ENCODE results near the gene KRT36.

KRT36 gene

DNA sequence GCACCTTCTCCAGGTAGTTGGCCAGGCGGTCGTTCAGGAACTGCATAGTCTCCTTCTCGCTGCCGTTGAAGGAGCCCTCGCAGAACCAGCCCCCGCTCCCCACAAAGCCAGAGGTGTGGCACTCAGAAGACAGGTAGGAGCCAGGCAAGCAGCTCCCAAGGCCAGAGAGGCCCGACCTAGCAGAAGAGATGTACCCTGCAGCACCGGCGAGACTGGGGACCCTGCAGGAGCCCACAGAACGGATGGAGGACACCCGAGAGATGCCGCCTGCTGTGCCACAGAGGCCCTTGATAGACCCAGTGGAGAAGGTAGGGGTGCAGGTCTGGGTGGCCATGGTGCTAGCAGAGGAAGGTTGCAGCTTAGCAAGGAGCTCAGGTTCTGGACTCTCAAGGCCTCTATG, at the start of gene KRT36:
TSS of gene KRT36 (minus strand) at position 380 of the 400 bp plus-strand sequence. CDS start at position 334, 46 bp downstream.
- no peak for DNase-seq (ENCODE audit: low read depth)
- no peak within 1 kb of the TSS for H3K4me3 ChIP-seq (replicated peaks; ENCODE audit: low read depth, low read length)
- no peak for TF ChIP-seq CTCF (IDR thresholded peaks at IDR 0.05; ENCODE audit: low read length, missing control alignments)

DNA sequence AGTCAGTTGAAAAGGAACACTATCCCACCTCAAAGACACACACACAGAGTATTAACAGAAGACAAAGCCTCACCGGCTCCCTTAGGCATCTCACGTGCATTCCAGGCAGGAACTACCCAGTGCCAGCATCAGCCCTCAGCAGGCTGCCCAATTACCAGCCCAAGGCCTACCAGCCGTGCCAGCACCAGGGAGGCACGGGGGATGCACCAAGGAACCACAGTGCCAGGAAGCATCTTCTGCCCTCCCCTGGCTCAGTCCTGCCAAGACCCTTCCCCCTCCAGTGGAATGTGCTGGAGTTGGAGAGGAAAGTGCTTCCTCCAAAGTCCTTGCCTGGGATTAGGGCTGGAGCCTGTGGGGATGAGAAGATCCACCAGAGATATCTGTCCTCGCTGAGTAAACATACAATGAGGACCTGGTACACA, 49.4 kb upstream of the KRT36 start:
- H3K4me3 ChIP-seq (replicated peaks; ENCODE audit: low read depth, low read length) = no peak overlapping the region
- no peak for TF ChIP-seq CTCF (IDR thresholded peaks at IDR 0.05; ENCODE audit: low read length, missing control alignments)
- DNase-seq (ENCODE audit: low read depth) = no peak

DNA sequence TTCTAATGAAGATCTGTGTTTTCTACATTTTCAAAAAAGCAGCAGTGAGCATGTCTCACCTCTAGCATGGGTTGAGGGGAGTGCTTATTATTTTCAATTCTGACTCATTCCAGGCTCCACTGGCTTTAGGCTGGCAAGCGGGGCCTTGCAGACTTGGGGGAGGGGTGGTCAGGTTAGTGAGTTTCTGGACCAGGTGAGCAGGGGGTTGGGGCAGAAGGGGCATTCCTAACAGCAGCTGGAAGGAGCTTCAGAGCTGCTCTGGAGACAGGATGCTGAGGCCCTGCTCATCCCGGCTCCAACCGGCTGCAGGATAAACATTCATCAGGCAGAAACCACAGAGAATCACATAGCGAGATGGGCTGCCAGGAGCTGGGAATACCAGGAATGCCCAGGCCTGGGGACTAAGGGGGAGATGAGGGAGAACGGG, 48.9 kb upstream of the KRT36 start:
- TF ChIP-seq CTCF (IDR thresholded peaks at IDR 0.05; ENCODE audit: low read length, missing control alignments) = no peak
- H3K4me3 ChIP-seq (replicated peaks; ENCODE audit: low read depth, low read length) = no peak overlapping the region
- DNase-seq (ENCODE audit: low read depth) = no peak

GRCh38 chr17:41537990-41538389, 48.3 kb upstream of the KRT36 start:
- no peak for TF ChIP-seq CTCF (IDR thresholded peaks at IDR 0.05; ENCODE audit: low read length, missing control alignments)
- H3K4me3 ChIP-seq (replicated peaks; ENCODE audit: low read depth, low read length) = no peak overlapping the region
- DNase-seq (ENCODE audit: low read depth) = peak; percentile 55

DNA sequence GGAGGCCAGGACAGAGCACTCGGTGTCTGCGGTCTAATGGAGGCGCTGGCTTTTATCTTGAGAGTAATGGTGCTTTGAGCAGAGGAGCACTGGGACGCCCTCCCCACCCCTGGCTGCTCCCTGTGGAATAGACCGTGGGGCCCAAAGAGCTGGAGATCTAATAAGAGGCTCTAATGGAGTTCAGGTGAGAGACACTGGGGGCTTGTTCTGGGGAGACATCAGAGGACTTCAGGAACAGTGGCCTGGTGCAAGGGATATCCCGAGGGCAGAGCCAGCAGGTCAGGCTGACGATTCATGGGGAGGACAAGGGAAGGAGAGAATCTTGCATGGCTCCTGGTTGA, 47.9 kb upstream of the KRT36 start:
- no peak overlapping the region for H3K4me3 ChIP-seq (replicated peaks; ENCODE audit: low read depth, low read length)
- DNase-seq (ENCODE audit: low read depth) = no peak
- TF ChIP-seq CTCF (IDR thresholded peaks at IDR 0.05; ENCODE audit: low read length, missing control alignments) = no peak

- TF ChIP-seq CTCF (IDR thresholded peaks at IDR 0.05; ENCODE audit: low read length, missing control alignments) = no peak
- H3K4me3 ChIP-seq (replicated peaks; ENCODE audit: low read depth, low read length) = no peak overlapping the region
These were observed 47.3 kb upstream of the KRT36 start for GRCh38 chr17:41536741-41537613.

More at GRCh38 chr17:41536741-41537613, 47.3 kb upstream of the KRT36 start:
- DNase-seq (ENCODE audit: low read depth) = no peak
